K562 (cell line): Measurements from ENCODE around the gene AFAP1. TPM values are rescaled to one million over a fixed set of nuclear protein-coding genes. Genes with fewer than 3 reads are reported as not detected.
A peak's percentile ranks its signal among the peaks of the same experiment; 100 is the strongest.

Experiments used
- ATAC-seq: fragments of 200-7000 bp; cut with Tn5 transposase; 3 replicates; pipeline ENCODE4 v1.9.1; 2020; ENCODE audit warnings: moderate library complexity
- BruUV-seq: library from RNA; stranded (reverse); fragments of 400-500 nt; replicated peaks from 2 replicates; lab custom pipeline; 2021; lab: Mats Ljungman, UMichigan
- CTCF ChIA-PET: fragments of 300-600 bp; formaldehyde crosslinking; extraction: SDS; loops from one replicate; lab custom pipeline; 2021; ENCODE audit warnings: low intra/inter-chr PET ratio; lab: Yijun Ruan, JAX
- POLR2A ChIA-PET: fragments of 300-600, 350-650 bp; sonication (Branson Sonifier 250); formaldehyde crosslinking; extraction: SDS; loops from one replicate; lab custom pipeline; 2021; ENCODE audit warnings: antibody characterized with exemption, inconsistent platforms; lab: Yijun Ruan, JAX
- DNase-seq, 4 experiments: peaks; one replicate each; pipeline versions ENCODE4 v3.0.0 to v3.0.0-alpha.2; 2011 to 2018; ENCODE audit warnings: low spot score in 3 of 4, mixed read lengths in 3 of 4; ENCODE audit errors: extremely low read depth in 1 of 4
- FAIRE-seq: peaks from 2 replicates; lab custom pipeline; 2011; peaks lifted over from hg19 to GRCh38; lab: Jason Lieb, UNC
- H2AFZ ChIP-seq: 2 replicates; pipeline ENCODE4 v1.6.0; 2011; ENCODE audit warnings: low read depth, low read length, control low read depth, inconsistent platforms
- H3K27ac ChIP-seq: fragments of 200-600 bp; 3 replicates; pipeline ENCODE4 v1.8.0; 2011; ENCODE audit warnings: low read depth, mild to moderate bottlenecking, control low read depth, inconsistent platforms, low read length, moderate library complexity, mixed read lengths; ENCODE audit errors: extremely low read depth
- H3K27me3 ChIP-seq, 2 experiments: fragments of 300-600 bp in 1 of 2; 2 replicates in 1 of 2; 3 replicates in 1 of 2; pipeline versions ENCODE4 v1.6.0 to v1.8.0; 2011; ENCODE audit warnings: inconsistent platforms in 2 of 2, low read length in 2 of 2, mild to moderate bottlenecking in 1 of 2, mixed read lengths in 1 of 2, moderate library complexity in 1 of 2; ENCODE audit not compliant: control insufficient read depth in 2 of 2, insufficient read depth in 2 of 2
- H3K36me3 ChIP-seq: fragments of 300-600 bp; 3 replicates; pipeline ENCODE4 v1.8.0; 2011; ENCODE audit warnings: mild to moderate bottlenecking, low read length, inconsistent platforms; ENCODE audit not compliant: control insufficient read depth, insufficient read depth
- H3K4me1 ChIP-seq, 2 experiments: fragments of 200-600 bp in 1 of 2; replicated peaks in 1 of 2; 2 replicates in 1 of 2; 3 replicates in 1 of 2; pipeline versions ENCODE4 v1.5.1 to v1.8.0; 2011; ENCODE audit warnings: inconsistent platforms in 2 of 2, low read length in 2 of 2, mild to moderate bottlenecking in 1 of 2, mixed read lengths in 1 of 2, moderate library complexity in 1 of 2; ENCODE audit not compliant: control insufficient read depth in 2 of 2, insufficient read depth in 2 of 2
- H3K4me2 ChIP-seq: 2 replicates; pipeline ENCODE4 v1.6.1; 2011; ENCODE audit warnings: low read length, control low read depth, inconsistent platforms, mixed read lengths; ENCODE audit not compliant: insufficient read depth
- H3K4me3 ChIP-seq: fragments of 200-600 bp; sonication (generic), shearing (Covaris generic); 2 replicates; pipeline ENCODE4 v1.5.1; 2016; ENCODE audit warnings: control low read depth, inconsistent platforms
- H3K79me2 ChIP-seq: fragments of 200-600 bp; 3 replicates; pipeline ENCODE4 v1.8.0; 2011; ENCODE audit warnings: low read length, inconsistent platforms; ENCODE audit not compliant: control insufficient read depth, insufficient read depth
- H3K9ac ChIP-seq, 2 experiments: 2 replicates each; pipeline versions ENCODE4 v1.6.0 to v1.6.1; 2011; ENCODE audit warnings: low read depth in 2 of 2, low read length in 2 of 2, control low read depth in 1 of 2, inconsistent platforms in 1 of 2, mild to moderate bottlenecking in 1 of 2, mixed read lengths in 1 of 2; ENCODE audit not compliant: insufficient read depth in 1 of 2
- H3K9me1 ChIP-seq: one replicate; pipeline ENCODE4 v1.6.0; 2011; ENCODE audit warnings: inconsistent platforms, mild to moderate bottlenecking, low read length, moderate library complexity; ENCODE audit not compliant: control insufficient read depth, insufficient read depth
- H3K9me3 ChIP-seq: replicated peaks from 2 replicates; pipeline ENCODE4 v1.5.1; 2011; ENCODE audit warnings: low read depth, low read length, inconsistent platforms; ENCODE audit not compliant: control insufficient read depth, insufficient read depth
- H4K20me1 ChIP-seq: replicated peaks from 2 replicates; pipeline ENCODE4 v1.6.1; 2011; ENCODE audit warnings: low read length, inconsistent platforms, mixed read lengths; ENCODE audit not compliant: control insufficient read depth, insufficient read depth
- CLOCK ChIP-seq: fragments of 250-450 bp; sonication (Bioruptor Pico); IDR thresholded peaks from 2 replicates; pipeline ENCODE4 v1.4.0; 2020; ENCODE audit warnings: mild to moderate bottlenecking, moderate library complexity, borderline replicate concordance
- CTCF ChIP-seq, 3 experiments: IDR thresholded peaks in 2 of 3; conservative IDR thresholded peaks in 1 of 3; 2 replicates each; pipeline ENCODE4 v1.5.1; 2011 to 2012; ENCODE audit warnings: low read length in 3 of 3, mild to moderate bottlenecking in 3 of 3, control low read depth in 2 of 3, improper control_type of control experiment in 1 of 3, inconsistent platforms in 1 of 3, low read depth in 1 of 3, mixed read lengths in 1 of 3, moderate library complexity in 1 of 3; ENCODE audit not compliant: insufficient read depth in 2 of 3
- EWSR1 ChIP-seq: fragments of 450-650 bp; IDR thresholded peaks from 2 replicates; pipeline ENCODE4 v1.6.1; 2018; ENCODE audit warnings: borderline replicate concordance, mild to moderate bottlenecking, low read depth, moderate library complexity; ENCODE audit not compliant: partially characterized antibody
- MITF ChIP-seq: IDR thresholded peaks from 2 replicates; pipeline ENCODE4 v1.6.1; 2014; ENCODE audit warnings: antibody characterized with exemption
- NONO ChIP-seq, 2 experiments: fragments of 200-400 bp in 1 of 2; fragments of 450-650 bp in 1 of 2; formaldehyde crosslinking in 1 of 2; IDR thresholded peaks; 2 replicates each; pipeline ENCODE4 v1.6.1; 2017; ENCODE audit warnings: low read depth in 2 of 2, mild to moderate bottlenecking in 2 of 2, moderate library complexity in 2 of 2, low read length in 1 of 2
- SPI1 ChIP-seq: IDR thresholded peaks from 2 replicates; pipeline ENCODE4 v1.6.1; 2011; ENCODE audit warnings: low read depth, low read length, control low read depth, borderline replicate concordance
- WHSC1 ChIP-seq: IDR thresholded peaks from one replicate; pipeline ENCODE4 v1.6.1; 2012; ENCODE audit warnings: low read length, control low read depth, inconsistent platforms
- XRCC4 ChIP-seq: IDR thresholded peaks from one replicate; pipeline ENCODE4 v1.6.1; 2011; ENCODE audit not compliant: insufficient read depth, insufficient read length; ENCODE audit errors: extremely low read depth
- ZBTB2 ChIP-seq: fragments of 450-650 bp; IDR thresholded peaks from 2 replicates; pipeline ENCODE4 v1.6.1; 2016; ENCODE audit warnings: antibody characterized with exemption
- WGBS: fragments of 100-300 bp; shearing (Covaris generic); methylation state at CpG from one replicate; pipeline ENCODE4 v1.1.6; 2016; ENCODE audit warnings: low coverage, mixed read lengths; ENCODE audit not compliant: insufficient coverage; ENCODE audit errors: missing lambda C conversion rate; 5-methylcytosine and 5-hydroxymethylcytosine counted together
- in situ Hi-C: fragments of 300-500 bp; cut with MboI; formaldehyde crosslinking; loops from 4 replicates; pipeline ENCODE4 v1.15.0; 2018; ENCODE audit warnings: inconsistent platforms, mixed read lengths
- intact Hi-C: fragments of 100-400 bp; cut with micrococcal nuclease; formaldehyde crosslinking; loops from 2 replicates; pipeline ENCODE4 v1.14.2; 2022
- polyA plus RNA-seq, 8 experiments: library from polyadenylated mRNA; depleted of rRNA in 4 of 8; stranded (reverse) in 5 of 8; unstranded in 3 of 8; fragments of >200 nt; fragmentation: Nextera tagmentation in 2 of 8; fragmentation: Illumina TruSeq in 1 of 8; extraction: Ambion mirVana in 2 of 8; extraction: Trizol in 1 of 8; gene quantifications; 2 replicates each; pipeline versions ENCODE4 v1.2.1 to v1.2.3, GENCODE V29; 2011 to 2014; ENCODE audit warnings: inconsistent platforms in 1 of 8, missing spikeins in 1 of 8
- total RNA-seq, 7 experiments: library from RNA; depleted of rRNA in 6 of 7; stranded (reverse); fragments of >200 nt in 6 of 7; fragmentation: Illumina TruSeq in 2 of 7; extraction: Trizol in 2 of 7; gene quantifications; 2 replicates each; pipeline versions ENCODE4 v1.2.1 to v1.2.3, GENCODE V29; 2011 to 2021; ENCODE audit warnings: low replicate concordance in 1 of 7

AFAP1 gene
- total and polyA plus RNA-seq, 9 of the 15 experiments (the other 6 are each of a cell fraction or from before 2014, with no cell fraction given): 0.07 to 0.42 (median 0.12) TPM; not detected in 1

- DNase-seq (peak; percentile 22 to 50 (median 38)), FAIRE-seq (no peak), ATAC-seq (peak; percentile 61; the same call in 2 of the 3 replicates)
- Histone ChIP-seq H3K9me1 (peaks cover 2% of the 10 kb centered on the region), H3K4me3 (no peak overlapping the region), H3K27me3 (peaks cover 18 to 40% of the 10 kb centered on the region in 2 experiments), H2AFZ (no peak overlapping the region), H3K79me2 (no peaks in the 10 kb centered on the region), H3K4me1 (peaks cover 0 to 13% of the 10 kb centered on the region in 2 experiments; a peak in 1 of 5 replicates), H3K9me3 (no peaks in the 10 kb centered on the region), H3K4me2 (no peak overlapping the region), H3K9ac (no peak overlapping the region), H4K20me1 (peaks cover 7% of the 10 kb centered on the region; the same call in 1 of the 2 replicates), H3K27ac (no peak overlapping the region), H3K36me3 (no peaks in the 10 kb centered on the region)
- intact Hi-C loops: loop anchor here (5.0 kb wide), 1 partner anchor 80 kb away; no protein-coding TSS in a partner anchor
- ChIA-PET CTCF (no interaction called here), POLR2A (no interaction called here)
- 0% methylated on average over 11 of the region's 13 CpGs for WGBS
- no TSS peak for BruUV-seq
- in situ Hi-C loops: no loop called here
- TF ChIP-seq CLOCK (no peak), WHSC1 (no peak), EWSR1 (no peak), XRCC4 (no peak), SPI1 (no peak), NONO (IDR thresholded peaks at IDR 0.05; ENCODE audit: low read depth in 2 of 2, low read length in 1 of 2) (no peak), MITF (0 out of 2 replicates have a peak, but pooled peaks have one; percentile 19), ZBTB2 (no peak), CTCF (IDR thresholded peaks at IDR 0.05 in 2 of 3, conservative IDR thresholded peaks at IDR 0.05 in 1 of 3; ENCODE audit: insufficient read depth in 2 of 3, low read depth in 1 of 3, low read length in 3 of 3) (peak; percentile 10 to 44 (median 43); a peak in 3 of 6 replicates)
Measured at GRCh38 chr4:7721984-7722551, 217.6 kb downstream of the AFAP1 start.
